Fibroblast of lung (primary cell): Measurements from ENCODE around the gene ACYP2. TPM values are rescaled to one million over a fixed set of nuclear protein-coding genes. Genes with fewer than 3 reads are reported as not detected.

ENCODE experiments used
- DNase-seq, 2 donors: peaks; one replicate each; pipeline versions ENCODE4 v3.0.0 to v3.0.0-alpha.2; 2010; ENCODE audit warnings: low read depth in 2 of 2
- H2AFZ ChIP-seq: 2 replicates; pipeline ENCODE4 v1.5.1; 2012; ENCODE audit warnings: low read length, control low read depth, inconsistent platforms
- H3K27ac ChIP-seq: 2 replicates; pipeline ENCODE4 v1.5.1; 2011; ENCODE audit warnings: low read length, control low read depth; ENCODE audit not compliant: insufficient read depth
- H3K27me3 ChIP-seq: 2 replicates; pipeline ENCODE4 v1.5.1; 2011; ENCODE audit warnings: mild to moderate bottlenecking, low read length; ENCODE audit not compliant: control insufficient read depth, insufficient read depth
- H3K36me3 ChIP-seq: 2 replicates; pipeline ENCODE4 v1.5.1; 2011; ENCODE audit warnings: low read length; ENCODE audit not compliant: control insufficient read depth, insufficient read depth
- H3K4me1 ChIP-seq: 2 replicates; pipeline ENCODE4 v1.5.1; 2011; ENCODE audit warnings: low read length; ENCODE audit not compliant: control insufficient read depth, insufficient read depth; ENCODE audit errors: extremely low read depth
- H3K4me2 ChIP-seq: 2 replicates; pipeline ENCODE4 v1.5.1; 2011; ENCODE audit warnings: low read length, control low read depth; ENCODE audit not compliant: insufficient read depth; ENCODE audit errors: extremely low read depth
- H3K4me3 ChIP-seq, 4 experiments: fragments of 200-600 bp in 1 of 4; sonication (generic) in 1 of 4; replicated peaks in 1 of 4; 2 replicates each; pipeline ENCODE4 v1.5.1; 2011 to 2016; ENCODE audit warnings: low read length in 4 of 4, low read depth in 3 of 4, mild to moderate bottlenecking in 3 of 4, control low read depth in 2 of 4, inconsistent platforms in 1 of 4, mixed read lengths in 1 of 4; ENCODE audit not compliant: insufficient read depth in 1 of 4; ENCODE audit errors: control extremely low read depth in 1 of 4
- H3K79me2 ChIP-seq: 2 replicates; pipeline ENCODE4 v1.5.1; 2012; ENCODE audit warnings: mild to moderate bottlenecking, low read length, inconsistent platforms; ENCODE audit not compliant: control insufficient read depth, insufficient read depth
- H3K9ac ChIP-seq: 2 replicates; pipeline ENCODE4 v1.5.1; 2011; ENCODE audit warnings: mild to moderate bottlenecking, low read length, control low read depth; ENCODE audit not compliant: insufficient read depth
- H3K9me3 ChIP-seq: 2 replicates; pipeline ENCODE4 v1.5.1; 2012; ENCODE audit warnings: low read depth, low read length; ENCODE audit not compliant: control insufficient read depth, insufficient read depth
- H4K20me1 ChIP-seq: 2 replicates; pipeline ENCODE4 v1.5.1; 2011; ENCODE audit warnings: low read length; ENCODE audit not compliant: control insufficient read depth, insufficient read depth; ENCODE audit errors: extremely low read depth
- EZH2 ChIP-seq: IDR thresholded peaks from 2 replicates; pipeline ENCODE4 v1.5.1; 2012; ENCODE audit warnings: low read length, control low read depth, mild to moderate bottlenecking; ENCODE audit errors: missing control alignments
- polyA plus RNA-seq, 2 donors: library from polyadenylated mRNA; depleted of rRNA in 1 of 2; stranded (reverse) in 1 of 2; unstranded in 1 of 2; fragments of >200 nt; gene quantifications; 2 replicates each; pipeline ENCODE4 v1.2.1, GENCODE V29; 2011 to 2012; ENCODE audit warnings: missing spikeins in 1 of 2
- total RNA-seq: library from RNA; depleted of rRNA; stranded (reverse); fragments of >200 nt; gene quantifications from 2 replicates; pipeline ENCODE4 v1.2.1, GENCODE V29; 2014
- TF ChIP-seq, protein P1 (sequence below), 2 donors: IDR thresholded peaks in 1 of 2; conservative IDR thresholded peaks in 1 of 2; 1 replicate in 1 of 2; 2 replicates in 1 of 2; pipeline ENCODE4 v1.5.1; 2011 to 2012; ENCODE audit warnings: low read length in 2 of 2, control low read depth in 1 of 2, inconsistent platforms in 1 of 2, low read depth in 1 of 2, mild to moderate bottlenecking in 1 of 2

ACYP2 gene
- total and polyA plus RNA-seq, 2 donors (not counting 1 experiment from before 2014, with no cell fraction given): 9.7 to 24.4 TPM

DNA sequence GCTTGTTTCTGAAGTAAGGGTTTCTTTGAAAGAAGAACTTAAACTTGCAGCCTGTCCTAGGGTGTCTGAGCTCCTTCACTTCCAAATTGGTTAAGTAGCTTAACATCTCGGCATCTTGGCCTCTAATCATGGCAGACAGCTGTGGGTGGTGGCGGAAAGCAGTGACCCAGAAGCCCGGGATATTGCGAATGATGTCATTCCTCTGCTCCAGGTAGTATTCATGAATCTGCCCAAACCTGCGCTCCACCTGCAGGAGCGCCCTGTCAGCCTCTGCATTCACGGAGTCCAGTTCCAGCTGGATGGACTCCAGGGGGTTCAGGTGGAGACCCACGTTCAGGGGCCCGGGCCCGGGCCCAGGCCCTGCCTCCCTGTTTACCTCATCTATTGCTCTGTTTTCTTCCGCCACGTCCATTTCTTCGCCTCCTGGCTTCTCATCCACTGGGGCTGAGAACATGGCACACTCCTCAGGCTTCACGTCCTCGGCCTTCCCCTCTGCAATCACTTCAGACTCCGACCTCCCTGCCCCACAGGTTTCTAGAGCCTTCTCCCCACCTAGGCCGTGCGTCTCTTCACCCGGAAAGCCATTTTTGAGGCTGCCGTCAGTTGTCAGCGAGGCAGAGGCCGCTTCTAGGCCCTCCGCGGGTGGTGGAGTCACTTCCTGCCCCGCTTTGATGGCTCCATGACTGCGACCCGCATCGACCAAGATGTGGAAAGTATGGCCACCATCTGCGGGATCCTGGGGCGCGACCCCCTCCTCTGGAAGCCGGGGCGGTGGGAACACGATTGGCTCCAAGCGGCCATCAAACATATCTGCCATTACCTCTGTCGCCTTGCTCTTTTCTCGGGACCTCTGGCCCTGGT, 140.0 kb downstream of the ACYP2 start:
- Histone ChIP-seq H3K9ac (no peak overlapping the region), H4K20me1 (no peaks in the 10 kb centered on the region), H3K4me1 (no peaks in the 10 kb centered on the region), H3K9me3 (no peaks in the 10 kb centered on the region), H3K27me3 (no peaks in the 10 kb centered on the region), H3K79me2 (no peaks in the 10 kb centered on the region), H3K27ac (no peak overlapping the region), H2AFZ (no peak overlapping the region), H3K4me2 (no peak overlapping the region), H3K4me3 (no peak overlapping the region), H3K36me3 (no peaks in the 10 kb centered on the region)
- DNase-seq: no peak
- TF ChIP-seq EZH2: no peak
- TF ChIP-seq, protein P1, sequence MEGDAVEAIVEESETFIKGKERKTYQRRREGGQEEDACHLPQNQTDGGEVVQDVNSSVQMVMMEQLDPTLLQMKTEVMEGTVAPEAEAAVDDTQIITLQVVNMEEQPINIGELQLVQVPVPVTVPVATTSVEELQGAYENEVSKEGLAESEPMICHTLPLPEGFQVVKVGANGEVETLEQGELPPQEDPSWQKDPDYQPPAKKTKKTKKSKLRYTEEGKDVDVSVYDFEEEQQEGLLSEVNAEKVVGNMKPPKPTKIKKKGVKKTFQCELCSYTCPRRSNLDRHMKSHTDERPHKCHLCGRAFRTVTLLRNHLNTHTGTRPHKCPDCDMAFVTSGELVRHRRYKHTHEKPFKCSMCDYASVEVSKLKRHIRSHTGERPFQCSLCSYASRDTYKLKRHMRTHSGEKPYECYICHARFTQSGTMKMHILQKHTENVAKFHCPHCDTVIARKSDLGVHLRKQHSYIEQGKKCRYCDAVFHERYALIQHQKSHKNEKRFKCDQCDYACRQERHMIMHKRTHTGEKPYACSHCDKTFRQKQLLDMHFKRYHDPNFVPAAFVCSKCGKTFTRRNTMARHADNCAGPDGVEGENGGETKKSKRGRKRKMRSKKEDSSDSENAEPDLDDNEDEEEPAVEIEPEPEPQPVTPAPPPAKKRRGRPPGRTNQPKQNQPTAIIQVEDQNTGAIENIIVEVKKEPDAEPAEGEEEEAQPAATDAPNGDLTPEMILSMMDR (conservative IDR thresholded peaks at IDR 0.05 in 1 of 2, IDR thresholded peaks at IDR 0.05 in 1 of 2; ENCODE audit: low read depth in 1 of 2, low read length in 2 of 2): no peak

DNA sequence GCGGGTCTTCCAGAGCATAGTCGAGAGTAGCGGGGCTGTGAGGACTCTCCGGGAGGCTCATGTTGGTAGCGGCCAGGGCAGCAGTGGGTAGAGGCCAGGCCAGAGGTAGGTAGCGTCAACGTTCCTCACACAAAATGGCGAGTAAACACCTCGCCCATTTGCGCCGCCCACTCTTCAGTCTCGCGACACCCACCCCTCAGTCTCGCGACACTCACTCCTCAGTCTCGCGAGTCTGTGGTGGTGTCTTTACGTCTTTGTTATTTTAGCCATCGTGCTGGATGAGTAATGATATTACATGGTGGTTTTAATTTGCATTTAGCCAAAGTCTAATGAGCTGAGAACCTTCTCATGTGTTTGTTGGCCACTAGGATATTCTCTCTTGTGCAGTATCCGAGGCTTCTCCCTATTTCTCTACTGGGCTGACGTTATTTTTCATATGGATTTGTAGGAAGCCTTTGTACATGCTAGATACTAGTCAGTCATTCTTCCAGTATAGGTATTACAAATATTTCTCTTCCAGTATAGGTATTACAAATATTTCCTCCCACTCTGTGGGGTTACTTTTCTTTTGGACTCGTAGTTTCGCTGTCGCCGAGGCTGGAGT, 140.8 kb downstream of the ACYP2 start, which contains the start of gene TSPYL6:
Gene TSPYL6, minus strand, starts transcription at position 139 of the 604 bp plus-strand sequence. Its CDS starts 78 bp downstream, at position 61.
- no peaks in the 10 kb centered on the region for H3K9me3 ChIP-seq
- H3K36me3 ChIP-seq: no peaks in the 10 kb centered on the region
- no peaks in the 10 kb centered on the region for H3K27me3 ChIP-seq
- H3K9ac ChIP-seq: no peak within 1 kb of the TSS
- H3K4me1 ChIP-seq: no peaks in the 10 kb centered on the region
- no peak within 1 kb of the TSS for H3K27ac ChIP-seq
- H3K4me3 ChIP-seq: no peak within 1 kb of the TSS
- DNase-seq: no peak
- no peak within 1 kb of the TSS for H3K4me2 ChIP-seq
- TF ChIP-seq EZH2: no peak
- TF ChIP-seq, protein P1 (conservative IDR thresholded peaks at IDR 0.05 in 1 of 2, IDR thresholded peaks at IDR 0.05 in 1 of 2; ENCODE audit: low read depth in 1 of 2, low read length in 2 of 2): no peak
- H2AFZ ChIP-seq: no peak within 1 kb of the TSS
- no peaks in the 10 kb centered on the region for H4K20me1 ChIP-seq
- no peaks in the 10 kb centered on the region for H3K79me2 ChIP-seq

DNA sequence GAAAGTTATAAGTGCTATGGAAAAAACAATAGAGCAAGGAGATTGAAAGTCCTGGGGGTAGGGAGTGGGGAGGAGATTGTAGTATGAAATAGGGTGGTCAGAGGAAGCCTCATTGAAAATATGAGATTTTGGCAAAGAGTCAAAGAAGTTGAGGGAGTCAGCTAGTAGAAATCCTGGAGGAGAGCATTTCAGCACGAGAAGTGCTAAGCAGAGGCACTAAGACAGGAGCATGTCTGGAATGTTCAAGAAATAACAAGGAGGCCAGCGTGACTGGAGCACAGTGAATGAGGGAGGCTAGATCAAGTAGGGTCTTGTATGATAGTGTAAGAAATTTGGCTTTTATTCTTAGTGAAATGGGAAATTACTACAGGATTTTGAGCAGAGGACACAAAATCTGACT, 142.8 kb downstream of the ACYP2 start:
- no peaks in the 10 kb centered on the region for H3K79me2 ChIP-seq
- peak in 1 of 2 donors; percentile 60 for DNase-seq
- H3K4me2 ChIP-seq: no peak overlapping the region

More for the DNA sequence above, 142.8 kb downstream of the ACYP2 start:
- Histone ChIP-seq H3K9ac (no peak overlapping the region), H3K27me3 (no peaks in the 10 kb centered on the region), H2AFZ (no peak overlapping the region), H3K9me3 (no peaks in the 10 kb centered on the region), H3K4me3 (no peak overlapping the region), H4K20me1 (no peaks in the 10 kb centered on the region), H3K4me1 (no peaks in the 10 kb centered on the region), H3K27ac (no peak overlapping the region), H3K36me3 (no peaks in the 10 kb centered on the region)
- TF ChIP-seq, protein P1 (conservative IDR thresholded peaks at IDR 0.05 in 1 of 2, IDR thresholded peaks at IDR 0.05 in 1 of 2; ENCODE audit: low read depth in 1 of 2, low read length in 2 of 2): no peak
